Measurements from ENCODE around the gene CDK6. TPM values are rescaled to one million over a fixed set of nuclear protein-coding genes. Genes with fewer than 3 reads are reported as not detected.

The CDK6 gene
- total RNA-seq, 1 experiment from 2014 or later: 38.7 TPM

GRCh38 chr7:92830027-92830426, 6.3 kb downstream of the CDK6 start:
- Histone ChIP-seq H3K27ac (ENCODE audit: low read length) (no peak overlapping the region), H3K36me3 (ENCODE audit: low read depth, low read length) (peaks cover 4% of the 10 kb centered on the region; the same call in 1 of the 2 replicates), H3F3A (ENCODE audit: low read length, unreplicated experiment) (no peaks in the 10 kb centered on the region), H3K9me2 (replicated peaks; ENCODE audit: low read length) (no peaks in the 10 kb centered on the region), H3K27me3 (ENCODE audit: low read length) (no peaks in the 10 kb centered on the region), H3K4me3 (ENCODE audit: low read length) (no peak overlapping the region), H3K79me2 (ENCODE audit: low read length) (peaks cover 94% of the 10 kb centered on the region), H4K20me1 (ENCODE audit: low read length) (no peaks in the 10 kb centered on the region), H3K9me3 (ENCODE audit: low read length) (no peaks in the 10 kb centered on the region), H3K4me1 (ENCODE audit: insufficient read depth, low read length) (peaks cover 31% of the 10 kb centered on the region), H3K4me2 (ENCODE audit: low read length) (peak overlapping the region; percentile 89; the same call in 1 of the 2 replicates), H2AFZ (ENCODE audit: low read length) (no peak overlapping the region), H3K9ac (ENCODE audit: low read length) (no peak overlapping the region)
- DNase-seq (no peak), ATAC-seq (no peak)
- intact Hi-C loops (cut with micrococcal nuclease): loop anchor here (10.0 kb wide), 1 partner anchor 405 kb away; the partner anchor contains the start of gene VPS50
- BruUV-seq (replicated peaks): no TSS peak
- ChIA-PET CTCF (interaction anchor here (0.7 kb wide), 1 partner anchor 176 kb away, joined by 3 read pairs; no protein-coding TSS in a partner anchor), POLR2A (ENCODE audit: unreplicated experiment) (no interaction called here)
- TF ChIP-seq EZH2 (IDR thresholded peaks at IDR 0.05; ENCODE audit: low read length, unreplicated experiment) (no peak), EZH2phosphoT487 (IDR thresholded peaks at IDR 0.05; ENCODE audit: borderline replicate concordance, low read length) (no peak), CTCF (conservative IDR thresholded peaks at IDR 0.05; ENCODE audit: low read depth, low read length) (no peak)

GRCh38 chr7:92827464-92828120, 8.8 kb downstream of the CDK6 start:
- H3K27me3 ChIP-seq (ENCODE audit: low read length): no peaks in the 10 kb centered on the region
- H3K4me2 ChIP-seq (ENCODE audit: low read length): no peak overlapping the region
- H3K9me3 ChIP-seq (ENCODE audit: low read length): no peaks in the 10 kb centered on the region
- POLR2A ChIA-PET (ENCODE audit: unreplicated experiment): interaction anchor here (0.6 kb wide), 1 partner anchor 10 kb away, joined by 5 read pairs; no protein-coding TSS in a partner anchor
- ATAC-seq (no peak), DNase-seq (no peak)
- TF ChIP-seq EZH2 (IDR thresholded peaks at IDR 0.05; ENCODE audit: low read length, unreplicated experiment): no peak
- TF ChIP-seq EZH2phosphoT487 (IDR thresholded peaks at IDR 0.05; ENCODE audit: borderline replicate concordance, low read length): no peak
- no peak for TF ChIP-seq CTCF (conservative IDR thresholded peaks at IDR 0.05; ENCODE audit: low read depth, low read length)
- H3K4me3 ChIP-seq (ENCODE audit: low read length): no peak overlapping the region
- intact Hi-C loops (cut with micrococcal nuclease): no loop called here
- peaks cover 99% of the 10 kb centered on the region for H3K79me2 ChIP-seq (ENCODE audit: low read length)
- CTCF ChIA-PET: no interaction called here
- peaks cover 30% of the 10 kb centered on the region for H3K4me1 ChIP-seq (ENCODE audit: insufficient read depth, low read length)
- H3K27ac ChIP-seq (ENCODE audit: low read length): no peak overlapping the region
- H3F3A ChIP-seq (ENCODE audit: low read length, unreplicated experiment): no peaks in the 10 kb centered on the region
- no peak overlapping the region for H2AFZ ChIP-seq (ENCODE audit: low read length)
- H3K36me3 ChIP-seq (ENCODE audit: low read depth, low read length): peaks cover 4% of the 10 kb centered on the region; the same call in 1 of the 2 replicates
- H3K9me2 ChIP-seq (replicated peaks; ENCODE audit: low read length): no peaks in the 10 kb centered on the region
- H3K9ac ChIP-seq (ENCODE audit: low read length): no peak overlapping the region
- BruUV-seq (replicated peaks): no TSS peak
- H4K20me1 ChIP-seq (ENCODE audit: low read length): no peaks in the 10 kb centered on the region

- Histone ChIP-seq H3K4me1 (ENCODE audit: insufficient read depth, low read length) (peaks cover 18% of the 10 kb centered on the region), H3K4me3 (ENCODE audit: low read length) (no peak overlapping the region)
- POLR2A ChIA-PET (ENCODE audit: unreplicated experiment): no interaction called here
These were observed 10.0 kb downstream of the CDK6 start for GRCh38 chr7:92826258-92826938.

More at GRCh38 chr7:92826258-92826938, 10.0 kb downstream of the CDK6 start:
- intact Hi-C loops (cut with micrococcal nuclease): no loop called here
- H3K9ac ChIP-seq (ENCODE audit: low read length): no peak overlapping the region
- no peak overlapping the region for H3K4me2 ChIP-seq (ENCODE audit: low read length)
- H3K27ac ChIP-seq (ENCODE audit: low read length): no peak overlapping the region
- no peaks in the 10 kb centered on the region for H4K20me1 ChIP-seq (ENCODE audit: low read length)
- H2AFZ ChIP-seq (ENCODE audit: low read length): no peak overlapping the region
- no peaks in the 10 kb centered on the region for H3K9me3 ChIP-seq (ENCODE audit: low read length)
- peaks cover 98% of the 10 kb centered on the region for H3K79me2 ChIP-seq (ENCODE audit: low read length)
- H3K27me3 ChIP-seq (ENCODE audit: low read length): no peaks in the 10 kb centered on the region
- ATAC-seq: no peak
- TF ChIP-seq EZH2phosphoT487 (IDR thresholded peaks at IDR 0.05; ENCODE audit: borderline replicate concordance, low read length) (no peak), EZH2 (IDR thresholded peaks at IDR 0.05; ENCODE audit: low read length, unreplicated experiment) (no peak), CTCF (conservative IDR thresholded peaks at IDR 0.05; ENCODE audit: low read depth, low read length) (no peak)
- peaks cover 3% of the 10 kb centered on the region; the same call in 1 of the 2 replicates for H3K36me3 ChIP-seq (ENCODE audit: low read depth, low read length)
- H3F3A ChIP-seq (ENCODE audit: low read length, unreplicated experiment): no peaks in the 10 kb centered on the region
- H3K9me2 ChIP-seq (replicated peaks; ENCODE audit: low read length): no peaks in the 10 kb centered on the region
- CTCF ChIA-PET: no interaction called here
- DNase-seq: no peak
- BruUV-seq (replicated peaks): no TSS peak
